HG03066 (cell line): ENCODE measurements around the gene PARD3.
"Not testable (repeated sequence)": the region's sequence is repeated elsewhere in the genome, so short reads cannot be mapped to it uniquely, and the experiment has no call there.

ENCODE experiments used
- ATAC-seq: cut with Tn5 transposase; IDR thresholded peaks from one replicate; pipeline ENCODE4 v1.9.1; 2021; ENCODE audit warnings: low read depth; ENCODE audit not compliant: unreplicated experiment

Gene PARD3

DNA sequence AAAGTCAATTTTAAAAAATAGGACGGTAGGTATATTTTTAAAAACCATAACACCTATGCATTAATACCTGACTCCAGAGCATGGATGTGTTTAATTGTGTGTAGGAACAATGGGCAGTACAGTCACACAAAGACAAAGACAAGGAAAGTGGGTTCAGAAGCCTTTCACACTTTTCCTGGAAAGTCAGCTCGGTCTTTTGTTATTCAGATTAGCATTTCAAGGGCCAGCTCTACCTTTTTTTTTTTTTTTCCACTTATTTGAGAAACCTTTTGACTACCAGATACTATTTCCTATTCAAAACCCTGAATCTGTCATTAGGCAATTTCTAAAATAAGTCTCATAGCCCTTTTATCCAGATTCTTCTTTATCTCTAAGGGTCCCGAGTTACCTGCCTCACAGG lies 401.9 kb downstream of the PARD3 start:
- no peak for ATAC-seq

GRCh38 chr10:34408956-34409355 lies 406.1 kb downstream of the PARD3 start:
- no peak for ATAC-seq

DNA sequence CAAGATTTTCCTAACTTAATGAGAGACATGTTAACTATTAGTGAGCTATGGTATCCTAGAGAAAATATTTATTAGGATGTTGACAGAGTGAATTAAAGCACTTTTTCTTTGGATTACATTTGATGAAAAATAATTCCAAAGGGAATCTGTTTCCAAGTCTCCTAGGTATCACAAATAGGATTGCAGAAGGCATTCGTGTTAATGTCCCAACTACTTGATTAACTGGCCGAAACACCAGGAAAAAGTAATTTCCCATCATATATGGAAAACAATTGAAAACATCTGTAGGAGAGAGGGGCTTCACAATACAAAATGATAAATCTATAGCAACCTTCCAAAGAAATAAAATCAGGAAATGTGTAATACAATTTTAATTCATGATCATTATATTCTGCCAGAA lies 406.7 kb downstream of the PARD3 start:
- ATAC-seq, result no peak

DNA sequence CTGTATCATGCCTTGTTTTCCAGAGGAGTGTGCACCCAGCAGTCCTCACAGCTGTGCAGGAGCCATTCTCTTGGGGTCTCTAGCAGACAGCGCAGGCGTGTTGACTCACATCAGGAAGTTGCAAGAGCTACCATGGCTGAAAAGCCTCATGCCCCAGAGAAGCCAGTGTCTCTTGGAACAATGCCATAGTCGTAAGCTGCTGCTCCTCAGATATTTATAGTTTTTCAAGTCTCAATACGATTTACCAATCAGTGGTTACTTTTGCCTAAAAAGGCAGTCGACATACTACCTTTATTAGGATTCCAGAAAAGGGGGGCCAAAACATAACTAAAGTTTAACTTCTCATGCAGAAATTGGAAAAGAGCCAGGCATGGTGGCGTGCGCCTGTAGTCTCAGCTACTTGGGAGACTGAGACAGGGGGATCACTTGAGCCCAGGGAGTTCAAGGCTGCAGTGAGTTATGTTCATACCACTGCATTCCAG lies 407.7 kb downstream of the PARD3 start:
- ATAC-seq, result no peak

GRCh38 chr10:34406463-34407323 lies 408.4 kb downstream of the PARD3 start:
- ATAC-seq, result no peak

GRCh38 chr10:34405611-34406462 lies 409.3 kb downstream of the PARD3 start:
- no peak for ATAC-seq

GRCh38 chr10:34403512-34403911 lies 411.6 kb downstream of the PARD3 start:
- ATAC-seq, result no peak

- no peak for ATAC-seq
Measured at GRCh38 chr10:34400075-34400474, 415.0 kb downstream of the PARD3 start.

- no peak for ATAC-seq
Measured at GRCh38 chr10:34399013-34399412, 416.1 kb downstream of the PARD3 start.

DNA sequence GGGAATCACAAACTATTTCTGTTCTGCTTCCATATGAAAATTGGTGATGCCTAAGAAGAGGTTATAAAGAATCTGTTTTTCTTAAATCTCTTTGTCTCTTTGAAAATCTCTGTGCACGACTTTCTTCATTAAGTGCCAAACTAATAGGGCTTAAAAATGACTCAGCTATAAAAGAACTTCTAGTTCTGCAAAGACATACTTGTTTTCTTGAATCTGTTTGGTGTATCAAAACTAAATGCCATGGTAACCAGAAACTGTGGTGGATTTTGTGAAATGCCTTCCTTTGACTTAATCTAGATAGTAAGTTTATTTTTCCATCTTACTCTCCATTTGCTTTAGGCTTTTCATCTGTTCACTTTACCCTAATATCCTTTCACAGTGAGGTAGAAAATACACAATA lies 417.8 kb downstream of the PARD3 start:
- no peak for ATAC-seq

DNA sequence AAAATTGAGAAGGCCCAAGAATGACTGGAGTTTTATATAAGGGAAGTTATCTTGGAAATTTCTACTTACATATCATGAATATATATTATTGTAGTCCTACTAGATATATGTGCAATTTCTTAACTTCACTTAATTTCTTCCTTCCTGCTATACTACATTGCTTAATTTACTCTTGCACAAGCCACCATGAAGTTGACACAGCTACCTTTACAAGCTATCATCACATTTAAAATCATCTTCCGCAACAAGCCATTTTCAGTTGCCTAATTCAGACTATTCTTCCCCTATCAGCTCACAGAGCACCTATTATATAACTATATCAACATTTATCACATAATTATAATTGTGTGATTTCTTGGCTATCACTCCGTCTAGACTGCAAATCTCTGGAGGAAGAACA lies 418.4 kb downstream of the PARD3 start:
- no peak for ATAC-seq

- no peak for ATAC-seq
Measured at GRCh38 chr10:34392641-34393170, 422.4 kb downstream of the PARD3 start.

GRCh38 chr10:34391168-34391567 lies 423.9 kb downstream of the PARD3 start:
- not testable (repeated sequence) for ATAC-seq

DNA sequence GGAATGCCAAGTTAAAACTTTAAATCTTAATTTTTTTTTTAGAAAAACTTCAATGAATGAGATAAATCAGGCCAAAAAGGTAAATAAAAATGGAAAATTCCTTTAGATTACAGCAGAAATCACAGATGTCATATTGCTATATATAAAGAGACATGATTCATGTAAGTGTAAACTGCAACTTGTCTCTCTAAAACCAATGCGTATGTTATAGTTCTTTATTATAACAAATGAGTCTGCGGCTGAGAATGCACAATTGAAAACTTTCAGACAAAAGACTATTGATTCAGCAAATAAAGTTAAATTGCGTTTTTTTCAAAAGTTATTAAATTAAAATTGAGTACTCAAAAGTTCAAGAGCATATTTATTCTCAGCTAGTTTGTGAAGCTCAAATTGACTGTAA lies 425.3 kb downstream of the PARD3 start:
- ATAC-seq, result no peak

- no peak for ATAC-seq
Measured at GRCh38 chr10:34386921-34387320, 428.2 kb downstream of the PARD3 start.

DNA sequence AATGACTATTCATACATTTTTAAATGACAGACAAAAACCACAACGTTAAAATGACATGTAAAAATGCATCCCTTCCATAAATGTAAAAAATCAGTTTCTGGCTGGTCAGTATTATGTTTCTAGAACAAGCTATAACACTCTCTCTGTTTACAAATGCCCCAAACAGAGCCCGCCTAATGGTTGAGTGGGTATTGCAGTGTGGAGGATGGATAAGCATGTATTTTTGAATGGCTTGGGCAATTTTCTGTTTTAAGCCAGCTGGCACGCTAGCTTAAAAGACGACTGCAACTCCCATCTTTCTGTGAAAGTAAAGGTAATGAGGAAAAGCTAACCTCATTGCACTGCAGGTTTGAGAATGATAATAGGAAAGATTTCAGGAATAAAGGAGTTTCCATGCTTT lies 430.7 kb downstream of the PARD3 start:
- ATAC-seq, result no peak

DNA sequence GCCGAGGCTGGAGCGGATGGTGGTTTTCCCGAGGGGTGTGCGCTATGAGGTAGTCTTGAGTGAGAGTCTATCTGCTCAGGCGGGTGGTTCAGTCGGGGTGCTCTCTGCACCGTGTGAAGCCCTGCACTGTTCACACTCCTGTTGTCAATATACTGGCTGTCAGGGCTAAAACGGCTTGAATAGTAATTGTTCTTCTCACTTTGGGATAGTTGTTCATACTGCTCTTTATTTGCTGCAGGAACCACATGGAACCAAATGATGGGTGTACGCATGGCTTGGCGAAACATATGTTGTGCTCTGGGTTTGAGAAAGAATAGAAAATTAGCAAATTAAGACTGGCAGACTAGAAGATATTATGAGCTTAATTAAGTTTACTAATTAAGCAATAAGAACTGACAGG lies 432.5 kb downstream of the PARD3 start:
- no peak for ATAC-seq

DNA sequence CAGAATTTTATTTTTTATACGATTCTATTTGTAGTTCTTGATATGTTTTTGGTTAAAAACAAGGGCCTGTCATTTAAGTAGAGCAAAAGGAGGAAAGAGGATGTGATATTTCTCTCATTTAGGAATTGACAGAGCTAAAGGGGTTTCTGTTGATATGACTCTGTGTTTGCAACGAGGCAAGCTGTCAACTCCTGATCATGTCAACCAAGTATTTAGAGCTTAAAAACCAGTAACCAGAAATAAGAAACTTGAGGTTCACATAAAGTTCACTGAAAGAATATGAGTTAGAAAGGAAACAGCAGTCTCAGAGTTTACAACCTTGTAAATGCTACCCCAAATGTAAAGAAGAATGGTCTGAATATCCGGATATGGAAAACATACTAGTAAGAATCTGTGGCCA lies 434.2 kb downstream of the PARD3 start:
- ATAC-seq, result no peak

DNA sequence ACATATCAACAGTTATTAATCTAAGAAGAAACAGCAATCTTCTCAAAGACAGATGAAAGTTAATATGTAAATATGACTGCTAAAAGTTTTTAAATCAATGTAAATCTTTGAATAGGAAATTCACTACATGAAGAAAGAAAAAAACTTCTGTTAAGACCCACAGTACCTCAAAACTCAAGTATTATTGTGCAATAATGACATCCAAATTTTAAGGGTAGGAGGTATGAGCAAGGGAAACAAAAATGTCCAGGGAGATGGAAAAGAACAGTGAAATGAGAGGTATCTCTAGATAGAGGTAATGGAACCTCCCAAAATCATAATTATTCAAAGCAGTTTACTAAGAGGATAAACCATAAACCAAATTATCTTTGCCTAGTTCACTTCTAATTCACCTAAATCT lies 436.8 kb downstream of the PARD3 start:
- ATAC-seq, result no peak

GRCh38 chr10:34377833-34378232 lies 437.3 kb downstream of the PARD3 start:
- no peak for ATAC-seq

DNA sequence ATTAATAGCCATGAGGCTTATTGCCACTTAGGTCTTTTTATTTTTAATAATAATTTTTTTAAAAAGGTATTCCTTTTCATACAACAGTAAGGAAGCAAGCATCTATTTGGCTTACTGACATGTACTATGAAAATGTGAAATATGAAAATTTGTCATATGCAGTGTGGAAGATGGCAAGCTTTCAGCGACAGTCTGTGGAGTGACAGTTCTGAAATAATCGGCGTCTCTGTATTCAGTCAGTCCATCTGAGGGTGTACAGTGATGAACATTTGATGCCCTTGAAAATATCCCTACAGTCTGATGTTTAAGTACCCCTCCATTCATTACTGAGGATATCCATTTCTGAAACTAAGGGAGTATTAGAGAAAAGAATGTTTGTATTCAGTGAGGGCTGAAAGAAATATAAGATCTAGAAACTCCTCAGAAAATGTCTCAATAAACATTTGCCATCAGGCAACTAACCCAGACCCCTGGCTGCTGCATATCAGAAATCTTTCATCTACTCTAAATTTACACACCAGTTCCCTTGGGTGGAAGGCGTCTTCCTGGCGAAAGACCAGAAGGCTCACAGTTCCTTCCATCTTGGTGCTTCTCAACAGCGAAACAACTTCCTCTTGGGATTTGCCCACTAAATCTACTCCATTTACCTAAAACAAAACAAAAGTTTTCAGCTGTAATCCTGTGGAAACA lies 440.6 kb downstream of the PARD3 start:
- peak; percentile 14 for ATAC-seq
